GM18520 (cell line): ENCODE measurements around the gene DOK5.

Experiments used
- ATAC-seq: cut with Tn5 transposase; IDR thresholded peaks from one replicate; pipeline ENCODE4 v1.9.1; 2021; ENCODE audit not compliant: unreplicated experiment

Gene DOK5

GRCh38 chr20:54642864-54643667 is 167.7 kb downstream of the DOK5 start:
- ATAC-seq: no peak

GRCh38 chr20:54643761-54644160 is 168.4 kb downstream of the DOK5 start:
- ATAC-seq: no peak

GRCh38 chr20:54645445-54646155 is 170.2 kb downstream of the DOK5 start:
- no peak for ATAC-seq

- ATAC-seq: no peak
Measured at GRCh38 chr20:54646156-54646517, 170.7 kb downstream of the DOK5 start.

- ATAC-seq: no peak
Measured at GRCh38 chr20:54648421-54649142, 173.2 kb downstream of the DOK5 start.

GRCh38 chr20:54649511-54649962 is 174.1 kb downstream of the DOK5 start:
- no peak for ATAC-seq

GRCh38 chr20:54650052-54650719 is 174.8 kb downstream of the DOK5 start:
- no peak for ATAC-seq

- ATAC-seq: no peak
Measured at GRCh38 chr20:54651252-54651651, 175.9 kb downstream of the DOK5 start.

GRCh38 chr20:54654450-54654849 is 179.1 kb downstream of the DOK5 start:
- no peak for ATAC-seq

- no peak for ATAC-seq
Measured at GRCh38 chr20:54657268-54657826, 182.0 kb downstream of the DOK5 start.

GRCh38 chr20:54658525-54658924 is 183.1 kb downstream of the DOK5 start:
- no peak for ATAC-seq

GRCh38 chr20:54661265-54661664 is 185.9 kb downstream of the DOK5 start:
- ATAC-seq: no peak

- ATAC-seq: no peak
Measured at GRCh38 chr20:54661880-54662465, 186.6 kb downstream of the DOK5 start.

- ATAC-seq: no peak
Measured at GRCh38 chr20:54665812-54666211, 190.4 kb downstream of the DOK5 start.

- ATAC-seq: peak; percentile 52
Measured at GRCh38 chr20:54668271-54669039, 193.1 kb downstream of the DOK5 start.

- ATAC-seq: no peak
Measured at GRCh38 chr20:54669040-54669363, 193.6 kb downstream of the DOK5 start.

- ATAC-seq: no peak
Measured at GRCh38 chr20:54678253-54678652, 202.9 kb downstream of the DOK5 start.

- ATAC-seq: no peak
Measured at GRCh38 chr20:54680439-54680838, 205.0 kb downstream of the DOK5 start.

GRCh38 chr20:54680872-54681619 is 205.7 kb downstream of the DOK5 start:
- ATAC-seq: no peak
